Skeletal muscle satellite cell (primary cell): ENCODE data around the gene COP1.
"Not testable (repeated sequence)": the region's sequence is repeated elsewhere in the genome, so short reads cannot be mapped to it uniquely, and the experiment has no call there.

Source experiments
- H3K27me3 ChIP-seq: 2 replicates; pipeline ENCODE4 v1.7.0; 2013; ENCODE audit warnings: low read length; ENCODE audit not compliant: control insufficient read depth, insufficient read depth
- H3K36me3 ChIP-seq: 2 replicates; pipeline ENCODE4 v1.7.0; 2013; ENCODE audit warnings: mild to moderate bottlenecking, control low read depth, low read length; ENCODE audit not compliant: insufficient read depth
- H3K4me1 ChIP-seq: 2 replicates; pipeline ENCODE4 v1.7.0; 2013; ENCODE audit warnings: low read length; ENCODE audit not compliant: control insufficient read depth, insufficient read depth
- H3K4me2 ChIP-seq: 2 replicates; pipeline ENCODE4 v1.7.0; 2013; ENCODE audit warnings: mild to moderate bottlenecking, low read length
- H3K4me3 ChIP-seq: 2 replicates; pipeline ENCODE4 v1.7.0; 2013; ENCODE audit warnings: low read length
- H3K9ac ChIP-seq: 2 replicates; pipeline ENCODE4 v1.7.0; 2013; ENCODE audit warnings: mild to moderate bottlenecking, low read depth, low read length, moderate library complexity
- H3K9me3 ChIP-seq: replicated peaks from 2 replicates; pipeline ENCODE4 v1.7.0; 2013; ENCODE audit warnings: mild to moderate bottlenecking, control low read depth, low read length

COP1 gene

GRCh38 chr1:176118985-176119384 is 88.1 kb downstream of the COP1 start:
- Histone ChIP-seq H3K9me3 (no peaks in the 10 kb centered on the region), H3K9ac (no peak overlapping the region), H3K4me1 (no peaks in the 10 kb centered on the region), H3K4me3 (no peak overlapping the region), H3K27me3 (no peaks in the 10 kb centered on the region), H3K4me2 (no peak overlapping the region), H3K36me3 (peaks cover 10% of the 10 kb centered on the region)

- Histone ChIP-seq H3K9ac (no peak overlapping the region), H3K4me3 (no peak overlapping the region), H3K9me3 (no peaks in the 10 kb centered on the region), H3K4me2 (no peak overlapping the region), H3K27me3 (no peaks in the 10 kb centered on the region), H3K36me3 (peaks cover 3% of the 10 kb centered on the region), H3K4me1 (peaks cover 4% of the 10 kb centered on the region)
Measured at GRCh38 chr1:176111835-176112234, 95.3 kb downstream of the COP1 start.

- H3K9ac ChIP-seq = no peak overlapping the region
- H3K9me3 ChIP-seq = no peaks in the 10 kb centered on the region
- peaks cover 4% of the 10 kb centered on the region for H3K4me1 ChIP-seq
- no peaks in the 10 kb centered on the region for H3K27me3 ChIP-seq
- H3K36me3 ChIP-seq = peaks cover 7% of the 10 kb centered on the region
- no peak overlapping the region for H3K4me3 ChIP-seq
- no peak overlapping the region for H3K4me2 ChIP-seq
Measured at GRCh38 chr1:176110203-176110602, 96.9 kb downstream of the COP1 start.

GRCh38 chr1:176102768-176103350 is 104.2 kb downstream of the COP1 start:
- Histone ChIP-seq H3K4me3 (no peak overlapping the region), H3K9ac (no peak overlapping the region), H3K36me3 (peaks cover 32% of the 10 kb centered on the region), H3K27me3 (no peaks in the 10 kb centered on the region), H3K9me3 (no peaks in the 10 kb centered on the region), H3K4me2 (no peak overlapping the region), H3K4me1 (no peaks in the 10 kb centered on the region)

- Histone ChIP-seq H3K9me3 (no peaks in the 10 kb centered on the region), H3K9ac (no peak overlapping the region), H3K4me1 (no peaks in the 10 kb centered on the region), H3K27me3 (no peaks in the 10 kb centered on the region), H3K4me3 (no peak overlapping the region), H3K36me3 (peaks cover 35% of the 10 kb centered on the region), H3K4me2 (no peak overlapping the region)
Measured at GRCh38 chr1:176101951-176102642, 105.0 kb downstream of the COP1 start.

GRCh38 chr1:176098560-176098959 is 108.5 kb downstream of the COP1 start:
- no peak overlapping the region for H3K4me2 ChIP-seq
- H3K9me3 ChIP-seq = no peaks in the 10 kb centered on the region
- H3K4me1 ChIP-seq = no peaks in the 10 kb centered on the region
- peaks cover 34% of the 10 kb centered on the region for H3K36me3 ChIP-seq
- H3K27me3 ChIP-seq = no peaks in the 10 kb centered on the region
- H3K9ac ChIP-seq = no peak overlapping the region
- no peak overlapping the region for H3K4me3 ChIP-seq

- Histone ChIP-seq H3K27me3 (no peaks in the 10 kb centered on the region), H3K9me3 (no peaks in the 10 kb centered on the region), H3K4me2 (no peak overlapping the region), H3K4me1 (no peaks in the 10 kb centered on the region), H3K36me3 (peaks cover 32% of the 10 kb centered on the region), H3K4me3 (no peak overlapping the region), H3K9ac (no peak overlapping the region)
Measured at GRCh38 chr1:176096015-176096414, 111.1 kb downstream of the COP1 start.

- Histone ChIP-seq H3K9me3 (no peaks in the 10 kb centered on the region), H3K27me3 (no peaks in the 10 kb centered on the region), H3K4me2 (no peak overlapping the region), H3K36me3 (no peaks in the 10 kb centered on the region), H3K4me3 (no peak overlapping the region), H3K4me1 (no peaks in the 10 kb centered on the region), H3K9ac (no peak overlapping the region)
Measured at GRCh38 chr1:176090766-176091165, 116.3 kb downstream of the COP1 start.

- not testable (repeated sequence) for H3K9ac ChIP-seq, H3K27me3 ChIP-seq, H3K4me2 ChIP-seq, H3K36me3 ChIP-seq, H3K9me3 ChIP-seq, H3K4me1 ChIP-seq, H3K4me3 ChIP-seq
Measured at GRCh38 chr1:176087746-176088145, 119.3 kb downstream of the COP1 start.

- H3K4me2 ChIP-seq = no peak overlapping the region
- H3K27me3 ChIP-seq = no peaks in the 10 kb centered on the region
- H3K9me3 ChIP-seq = no peaks in the 10 kb centered on the region
- no peak overlapping the region for H3K9ac ChIP-seq
- H3K36me3 ChIP-seq = no peaks in the 10 kb centered on the region
- H3K4me1 ChIP-seq = no peaks in the 10 kb centered on the region
- no peak overlapping the region for H3K4me3 ChIP-seq
Measured at GRCh38 chr1:176073524-176074157, 133.4 kb downstream of the COP1 start.

GRCh38 chr1:176068901-176069300 is 138.2 kb downstream of the COP1 start:
- Histone ChIP-seq H3K36me3 (no peaks in the 10 kb centered on the region), H3K4me3 (no peak overlapping the region), H3K9me3 (no peaks in the 10 kb centered on the region), H3K4me2 (no peak overlapping the region), H3K9ac (no peak overlapping the region), H3K27me3 (no peaks in the 10 kb centered on the region), H3K4me1 (no peaks in the 10 kb centered on the region)

GRCh38 chr1:176068256-176068655 is 138.8 kb downstream of the COP1 start:
- Histone ChIP-seq H3K4me1 (no peaks in the 10 kb centered on the region), H3K4me2 (no peak overlapping the region), H3K9me3 (no peaks in the 10 kb centered on the region), H3K27me3 (no peaks in the 10 kb centered on the region), H3K36me3 (no peaks in the 10 kb centered on the region), H3K4me3 (no peak overlapping the region), H3K9ac (no peak overlapping the region)
